Activated CD8-positive, alpha-beta memory T cell treated with anti-CD3 and anti-CD28 coated beads, Interleukin-2, amount 50 U/mL, for 1 hour (primary cell): ENCODE measurements around the gene SNRNP35.
"Not testable (repeated sequence)": the region's sequence is repeated elsewhere in the genome, so short reads cannot be mapped to it uniquely, and the experiment has no call there.

Source experiments
- DNase-seq: peaks from one replicate; pipeline ENCODE4 v3.0.0-alpha.2; 2020; ENCODE audit errors: extremely low read depth

SNRNP35 gene

GRCh38 chr12:123457980-123458779, at the start of gene SNRNP35:
TSS of gene SNRNP35 (plus strand) at chr12:123458139. CDS start at chr12:123465541, 7,402 bp downstream.
- peak; percentile 69 for DNase-seq

- not testable (repeated sequence) for DNase-seq
These were observed 49.3 kb upstream of the SNRNP35 start for GRCh38 chr12:123408619-123409018.

- DNase-seq = not testable (repeated sequence)
These were observed 48.5 kb upstream of the SNRNP35 start for GRCh38 chr12:123409284-123410040.

GRCh38 chr12:123410041-123410412, 47.9 kb upstream of the SNRNP35 start:
- no peak for DNase-seq

GRCh38 chr12:123421314-123421713, 36.6 kb upstream of the SNRNP35 start:
- no peak for DNase-seq

GRCh38 chr12:123427036-123427769, 30.7 kb upstream of the SNRNP35 start:
- DNase-seq = no peak

GRCh38 chr12:123428591-123428990, 29.3 kb upstream of the SNRNP35 start:
- DNase-seq = no peak

GRCh38 chr12:123429101-123429500, 28.8 kb upstream of the SNRNP35 start:
- not testable (repeated sequence) for DNase-seq

GRCh38 chr12:123431951-123432817, 25.8 kb upstream of the SNRNP35 start:
- DNase-seq = not testable (repeated sequence)

- DNase-seq = no peak
These were observed 24.3 kb upstream of the SNRNP35 start for GRCh38 chr12:123433615-123434014.

- no peak for DNase-seq
These were observed 22.3 kb upstream of the SNRNP35 start for GRCh38 chr12:123435636-123436016.

GRCh38 chr12:123436017-123436964, 21.6 kb upstream of the SNRNP35 start, which contains the start of gene RILPL2:
TSS of gene RILPL2 (minus strand) at chr12:123436684. CDS start at chr12:123436420, 264 bp downstream.
- DNase-seq = peak; percentile 77

GRCh38 chr12:123441523-123442164, 16.3 kb upstream of the SNRNP35 start:
- no peak for DNase-seq

- no peak for DNase-seq
These were observed 15.2 kb upstream of the SNRNP35 start for GRCh38 chr12:123442774-123443173.

- DNase-seq = no peak
These were observed 13.6 kb upstream of the SNRNP35 start for GRCh38 chr12:123444092-123445026.

- DNase-seq = no peak
These were observed 12.3 kb upstream of the SNRNP35 start for GRCh38 chr12:123445388-123446332.

GRCh38 chr12:123446333-123446713, 11.6 kb upstream of the SNRNP35 start:
- no peak for DNase-seq
